Measurements from ENCODE around the gene GCLC. TPM values are rescaled to one million over a fixed set of nuclear protein-coding genes. Genes with fewer than 3 reads are reported as not detected.

Gene GCLC
- total and polyA plus RNA-seq, 2 experiments from 2014 or later, result 16.9 to 40.3 TPM

DNA sequence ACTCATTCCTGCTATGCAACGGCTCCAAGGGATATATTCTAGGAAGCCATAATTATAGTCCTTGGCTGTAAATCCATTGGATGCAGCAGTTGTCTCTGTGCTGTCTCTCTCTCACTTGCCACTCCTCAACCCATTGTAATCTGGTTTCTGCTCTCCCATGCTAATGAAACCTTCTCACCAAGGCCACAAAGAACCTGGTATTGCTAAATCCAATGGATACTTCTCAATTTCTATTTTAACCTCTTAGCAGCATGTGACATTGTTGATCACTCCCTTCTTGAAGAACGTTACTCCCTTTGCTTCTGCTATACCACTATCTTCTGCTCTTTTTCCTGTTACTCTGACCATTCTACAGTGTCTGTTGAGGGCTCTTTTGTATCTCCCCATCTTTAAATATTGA, 39.8 kb upstream of the GCLC start (continued):
- TF ChIP-seq ZNF462 (CRISPR knock-in tag; IDR thresholded peaks at IDR 0.05) (no peak), NANOG (IDR thresholded peaks at IDR 0.05; ENCODE audit: borderline replicate concordance) (no peak), JUNB (IDR thresholded peaks at IDR 0.05; ENCODE audit: unreplicated experiment) (no peak), EZH2 (IDR thresholded peaks at IDR 0.05; ENCODE audit: low read depth, unreplicated experiment) (no peak), POLR2AphosphoS5 (IDR thresholded peaks at IDR 0.05; ENCODE audit: low read depth) (no peak), ZNF114 (CRISPR knock-in tag; IDR thresholded peaks at IDR 0.05) (no peak)

DNA sequence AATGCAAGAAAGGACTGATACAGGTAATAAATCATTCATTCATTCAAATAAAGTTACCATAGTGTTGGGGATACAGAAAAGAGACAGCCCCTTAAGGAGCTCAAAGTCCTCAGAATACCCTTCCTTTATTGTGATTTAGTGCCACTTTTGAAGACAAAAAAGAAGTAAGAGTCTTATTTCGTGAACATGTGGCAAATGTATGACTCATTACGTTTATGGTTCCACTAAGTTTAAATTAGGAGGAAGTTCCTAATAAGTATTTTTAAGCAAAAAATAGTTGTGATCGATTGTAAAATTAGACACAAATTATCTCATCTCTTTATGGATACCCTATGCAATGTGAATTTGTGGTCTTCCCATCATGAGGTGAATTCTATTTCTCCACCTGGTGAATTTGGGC, 38.5 kb upstream of the GCLC start:
- Mint-ChIP-seq H3K27me3 (ENCODE audit: insufficient read depth, low read depth, poor library complexity) (no peaks in the 10 kb centered on the region), H3K27ac (no peak overlapping the region), H3K4me1 (peaks cover 3% of the 10 kb centered on the region; the same call in 2 of the 3 replicates), H3K4me3 (no peak overlapping the region), H3K9me3 (no peaks in the 10 kb centered on the region), H3K36me3 (ENCODE audit: low read depth) (no peaks in the 10 kb centered on the region)
- Histone ChIP-seq H4K20me1 (replicated peaks; ENCODE audit: insufficient read depth) (no peaks in the 10 kb centered on the region), H3K36me3 (ENCODE audit: insufficient read depth) (no peaks in the 10 kb centered on the region), H3K27me3 (ENCODE audit: insufficient read depth) (no peaks in the 10 kb centered on the region), H3K4me1 (ENCODE audit: insufficient read depth) (no peaks in the 10 kb centered on the region), H3K27ac (ENCODE audit: low read depth) (no peak overlapping the region), H3F3A (replicated peaks; ENCODE audit: low read depth) (no peaks in the 10 kb centered on the region), H3K4me3 (no peak overlapping the region), H3K9me2 (ENCODE audit: insufficient read depth) (no peaks in the 10 kb centered on the region), H2AFZ (no peak overlapping the region; the same call in 1 of the 2 replicates), H3K79me2 (replicated peaks; ENCODE audit: insufficient read depth) (no peaks in the 10 kb centered on the region), H3K4me2 (no peak overlapping the region)
- TF ChIP-seq, protein P1, sequence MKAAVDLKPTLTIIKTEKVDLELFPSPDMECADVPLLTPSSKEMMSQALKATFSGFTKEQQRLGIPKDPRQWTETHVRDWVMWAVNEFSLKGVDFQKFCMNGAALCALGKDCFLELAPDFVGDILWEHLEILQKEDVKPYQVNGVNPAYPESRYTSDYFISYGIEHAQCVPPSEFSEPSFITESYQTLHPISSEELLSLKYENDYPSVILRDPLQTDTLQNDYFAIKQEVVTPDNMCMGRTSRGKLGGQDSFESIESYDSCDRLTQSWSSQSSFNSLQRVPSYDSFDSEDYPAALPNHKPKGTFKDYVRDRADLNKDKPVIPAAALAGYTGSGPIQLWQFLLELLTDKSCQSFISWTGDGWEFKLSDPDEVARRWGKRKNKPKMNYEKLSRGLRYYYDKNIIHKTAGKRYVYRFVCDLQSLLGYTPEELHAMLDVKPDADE (IDR thresholded peaks at IDR 0.05), result no peak
- TF ChIP-seq REST (IDR thresholded peaks at IDR 0.05; ENCODE audit: unreplicated experiment), result no peak
- DNase-seq (ENCODE audit: low spot score) (no peak), ATAC-seq (no peak)
